ENCODE data around the gene MPO.

MPO gene

DNA sequence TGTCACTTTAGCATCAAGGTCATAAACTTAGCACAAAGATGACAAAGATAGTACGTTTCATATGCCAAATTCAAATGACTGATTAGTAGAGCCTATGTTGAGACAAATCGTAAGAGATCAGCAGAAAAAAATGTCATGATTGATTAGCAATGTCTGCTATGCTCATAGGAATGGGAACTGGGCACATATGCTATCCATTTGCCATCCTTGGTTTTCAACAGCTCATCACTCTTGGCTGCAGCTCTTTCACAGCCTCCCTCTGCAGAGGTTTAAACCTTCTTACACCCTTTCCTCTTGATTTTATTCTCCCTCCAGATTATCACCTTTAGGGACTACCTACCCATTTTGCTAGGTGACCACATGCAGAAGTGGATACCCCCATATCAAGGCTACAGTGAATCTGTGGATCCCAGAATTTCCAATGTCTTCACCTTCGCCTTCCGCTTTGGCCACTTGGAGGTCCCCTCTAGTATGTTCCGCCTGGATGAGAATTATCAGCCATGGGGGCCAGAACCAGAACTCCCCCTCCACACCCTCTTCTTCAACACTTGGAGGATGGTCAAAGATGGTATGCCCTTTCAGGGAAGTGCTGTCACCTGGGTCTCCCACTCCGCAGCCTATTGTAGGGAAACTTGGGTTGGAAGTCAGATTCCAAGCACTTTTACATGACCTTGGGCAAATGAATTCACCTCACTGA lies 16.2 kb downstream of the MPO start:
- no peak for DNase-seq (ENCODE audit: low spot score)

DNA sequence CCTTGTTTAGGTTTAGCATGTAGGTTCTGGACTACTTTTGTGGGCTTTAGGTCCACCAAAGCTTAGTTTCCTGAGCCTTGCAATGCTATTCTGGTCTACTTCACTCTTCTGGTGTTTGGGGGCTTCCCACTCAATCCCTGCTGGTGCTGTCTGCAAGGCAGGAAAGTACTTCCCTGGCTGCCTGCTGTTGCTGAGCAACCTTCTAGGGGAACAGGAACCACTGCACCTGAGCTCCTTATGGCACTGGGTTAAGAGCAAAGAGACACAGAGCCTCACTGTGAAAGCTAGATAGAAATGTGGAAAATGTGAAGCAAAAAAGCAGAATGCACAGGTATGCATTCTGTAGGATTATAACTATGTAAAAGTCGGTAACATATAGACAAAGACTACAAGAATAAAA lies 17.0 kb downstream of the MPO start:
- no peak for DNase-seq (ENCODE audit: low spot score)

DNA sequence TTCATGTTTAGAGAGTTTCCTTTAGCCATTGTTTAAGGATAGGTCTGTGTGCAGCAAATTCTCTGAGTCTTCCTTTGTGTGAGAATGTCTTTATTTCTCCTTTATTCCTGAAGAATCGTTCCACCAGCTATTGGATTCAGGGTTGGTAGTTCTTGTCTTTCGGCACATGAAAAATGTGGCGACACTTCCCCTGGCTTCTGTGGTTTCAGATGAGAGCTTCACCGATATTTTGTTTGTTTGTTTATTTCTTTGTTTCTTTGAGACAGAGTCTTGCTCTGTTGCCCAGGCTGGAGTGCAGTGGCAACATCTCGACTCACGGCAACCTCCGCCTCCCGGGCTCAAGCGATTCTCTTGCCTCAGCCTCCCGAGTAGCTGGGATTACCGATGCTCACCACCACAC lies 18.6 kb downstream of the MPO start:
- no peak for DNase-seq (ENCODE audit: low spot score)

DNA sequence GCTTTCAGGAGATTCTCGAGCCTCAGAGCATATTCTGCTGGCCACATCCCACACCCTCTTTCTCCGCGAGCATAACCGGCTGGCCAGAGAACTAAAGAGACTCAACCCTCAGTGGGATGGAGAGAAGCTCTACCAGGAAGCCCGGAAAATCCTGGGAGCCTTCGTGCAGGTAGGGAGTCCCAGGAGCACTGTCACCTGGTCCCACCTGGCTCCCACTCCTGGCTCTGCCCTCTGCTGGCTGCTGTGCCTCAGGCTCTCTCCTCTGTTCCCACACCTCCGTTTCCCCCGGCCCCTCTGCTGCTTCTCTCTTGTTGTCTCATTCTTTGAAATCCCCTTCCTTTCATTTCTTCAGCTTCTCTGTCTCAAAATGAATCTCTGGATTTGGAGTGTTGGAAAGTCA lies 25.9 kb downstream of the MPO start:
- DNase-seq (ENCODE audit: low spot score), result no peak

DNA sequence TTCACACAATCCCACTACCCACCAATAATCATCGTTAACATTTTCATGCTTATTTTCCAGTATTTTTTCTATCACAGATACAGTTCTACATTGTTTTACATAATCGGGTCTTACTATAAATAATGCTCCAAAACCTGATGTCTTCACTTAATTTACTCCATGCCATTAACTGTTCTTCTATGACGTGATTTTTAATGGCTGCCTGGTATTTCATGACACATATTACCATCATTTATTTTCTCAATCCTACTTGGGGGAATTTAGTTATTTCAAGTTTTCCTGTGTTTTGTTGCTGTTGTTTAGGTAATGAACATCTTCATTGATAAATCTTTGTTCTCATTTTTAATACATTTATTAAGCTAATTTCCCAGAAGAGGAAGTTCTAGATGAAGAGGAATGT lies 27.7 kb downstream of the MPO start:
- no peak for DNase-seq (ENCODE audit: low spot score)

DNA sequence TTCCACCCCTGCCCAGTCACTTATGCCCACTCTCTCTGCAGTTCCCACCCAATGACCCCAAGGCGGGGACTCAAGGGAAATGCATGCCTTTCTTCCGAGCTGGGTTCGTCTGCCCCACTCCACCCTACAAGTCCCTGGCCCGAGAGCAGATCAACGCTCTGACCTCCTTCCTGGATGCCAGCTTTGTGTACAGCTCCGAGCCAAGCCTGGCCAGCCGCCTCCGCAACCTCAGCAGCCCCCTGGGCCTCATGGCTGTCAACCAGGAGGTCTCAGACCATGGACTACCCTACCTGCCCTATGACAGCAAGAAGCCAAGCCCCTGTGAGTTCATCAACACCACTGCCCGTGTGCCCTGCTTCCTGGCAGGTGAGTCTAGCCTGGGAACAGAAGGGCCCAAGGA lies 28.6 kb downstream of the MPO start:
- no peak for DNase-seq (ENCODE audit: low spot score)

DNA sequence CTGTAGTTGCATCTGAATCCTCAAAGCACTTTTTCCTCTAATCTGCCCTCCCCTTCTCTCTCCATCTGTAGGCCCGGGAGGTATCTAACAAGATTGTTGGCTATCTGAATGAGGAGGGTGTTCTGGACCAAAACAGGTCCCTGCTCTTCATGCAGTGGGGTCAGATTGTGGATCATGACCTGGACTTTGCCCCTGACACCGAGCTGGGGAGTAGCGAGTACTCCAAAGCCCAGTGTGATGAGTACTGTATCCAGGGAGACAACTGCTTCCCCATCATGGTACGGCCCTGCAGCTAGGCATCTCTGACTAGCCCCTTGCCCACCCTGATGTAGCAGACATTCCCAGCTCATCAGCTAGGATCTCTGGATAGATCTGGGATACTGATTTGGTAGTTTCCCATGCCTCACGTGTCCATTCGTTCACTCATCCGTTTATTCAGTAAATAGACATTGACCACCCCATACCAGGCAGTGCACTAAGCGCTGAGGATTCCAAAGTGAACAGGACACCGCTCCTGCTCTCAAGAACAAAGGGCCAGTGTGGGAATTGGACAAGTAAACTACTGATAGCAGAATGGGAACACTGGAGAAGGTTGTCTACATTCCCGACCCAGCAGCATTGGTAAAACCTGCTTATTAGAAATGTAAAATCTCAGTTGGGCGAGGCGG lies 30.3 kb downstream of the MPO start:
- DNase-seq (ENCODE audit: low spot score), result no peak

DNA sequence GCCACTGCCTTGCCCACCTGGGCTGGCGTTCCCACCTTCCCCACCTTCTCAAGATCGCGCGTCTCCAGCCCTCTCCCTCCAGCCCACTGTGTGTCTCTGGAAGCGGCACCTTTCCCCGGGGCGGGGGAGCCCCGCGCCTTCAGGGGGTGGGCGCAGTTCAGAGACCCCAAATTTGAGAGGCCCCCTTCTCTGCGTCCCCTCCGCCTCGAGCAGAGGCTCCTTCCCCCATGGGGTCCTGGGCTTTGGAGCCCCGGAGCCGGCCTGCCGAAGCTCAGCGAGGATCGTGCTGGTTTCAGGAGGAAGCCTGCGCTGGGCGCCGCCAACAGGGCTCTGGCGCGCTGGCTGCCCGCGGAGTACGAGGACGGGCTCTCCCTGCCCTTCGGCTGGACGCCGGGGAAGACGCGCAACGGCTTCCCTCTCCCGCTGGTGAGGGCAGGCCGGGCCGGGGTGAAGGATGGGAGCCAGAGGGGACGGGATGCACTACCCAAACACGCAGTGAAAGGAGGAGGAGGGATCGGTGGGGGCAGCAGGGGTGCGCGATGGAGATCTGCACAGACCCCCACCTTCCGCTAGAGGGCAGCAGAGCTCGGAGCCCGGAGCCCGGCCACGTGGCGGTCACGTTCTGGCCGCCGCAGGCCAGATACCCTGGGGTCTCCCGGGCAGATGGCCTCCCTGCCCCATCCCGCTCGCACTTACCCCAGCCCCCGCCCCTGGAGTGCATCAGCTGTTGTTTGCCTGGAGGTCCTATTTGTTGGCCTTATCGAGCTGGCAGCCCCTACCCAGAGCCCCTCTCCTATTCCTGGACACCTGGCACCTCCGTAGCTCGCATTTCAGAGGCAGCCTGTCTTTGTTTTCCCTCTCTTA lies 31.2 kb downstream of the MPO start:
- DNase-seq (ENCODE audit: low spot score), result peak; percentile 46

DNA sequence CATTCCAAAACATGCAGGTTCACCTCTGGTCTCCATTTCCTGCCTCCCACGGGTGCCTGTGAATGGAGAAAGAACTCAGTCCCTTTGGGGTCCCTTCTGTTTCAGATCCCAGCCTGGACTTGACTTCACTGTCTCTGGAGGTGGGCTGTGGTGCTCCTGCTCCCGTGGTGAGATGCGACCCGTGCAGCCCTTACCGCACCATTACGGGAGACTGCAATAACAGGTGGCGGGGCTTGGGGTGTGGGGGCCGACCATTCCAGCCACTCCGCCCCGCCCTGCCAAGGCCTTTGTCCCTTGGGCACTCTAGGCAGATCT lies 31.8 kb downstream of the MPO start:
- DNase-seq (ENCODE audit: low spot score), result no peak

DNA sequence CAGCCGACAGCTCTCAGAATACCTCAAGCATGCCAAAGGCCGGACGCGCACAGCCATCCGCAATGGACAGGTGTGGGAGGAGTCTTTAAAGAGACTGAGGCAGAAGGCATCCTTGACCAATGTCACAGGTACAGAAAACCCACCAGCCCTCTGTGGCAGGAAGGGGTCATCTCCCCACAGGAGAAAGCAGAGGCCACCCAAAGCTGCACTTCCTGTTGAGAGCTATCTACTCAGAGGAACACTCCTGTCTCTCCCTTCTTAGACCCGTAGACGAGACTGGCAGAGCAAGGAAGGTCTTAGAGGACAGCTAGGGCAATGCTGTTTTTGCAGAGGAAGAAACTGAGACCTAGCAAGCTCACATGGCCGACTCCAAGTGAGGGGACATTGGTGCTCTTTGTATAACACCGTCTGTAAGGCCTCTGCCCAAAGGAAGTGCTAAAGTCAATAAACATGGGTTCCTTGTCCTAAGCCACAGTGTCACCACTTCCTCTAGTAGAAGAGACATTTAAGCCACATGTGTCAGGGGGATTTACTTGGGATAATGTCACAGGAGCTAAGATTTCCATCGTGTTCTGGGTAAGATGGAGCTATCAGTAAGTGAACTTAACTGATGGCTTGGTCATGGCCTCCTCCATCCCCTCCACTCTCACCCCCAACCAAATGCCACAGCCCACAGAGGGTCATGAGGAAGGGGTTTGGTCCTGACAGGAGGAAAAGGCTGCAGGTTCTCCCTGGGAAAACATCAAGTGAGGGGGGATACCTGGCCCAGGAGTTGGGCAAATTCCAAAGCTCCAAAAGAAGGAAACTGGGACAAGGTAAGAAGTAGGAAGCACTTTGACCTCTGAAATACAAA lies 33.0 kb downstream of the MPO start:
- DNase-seq (ENCODE audit: low spot score), result no peak

DNA sequence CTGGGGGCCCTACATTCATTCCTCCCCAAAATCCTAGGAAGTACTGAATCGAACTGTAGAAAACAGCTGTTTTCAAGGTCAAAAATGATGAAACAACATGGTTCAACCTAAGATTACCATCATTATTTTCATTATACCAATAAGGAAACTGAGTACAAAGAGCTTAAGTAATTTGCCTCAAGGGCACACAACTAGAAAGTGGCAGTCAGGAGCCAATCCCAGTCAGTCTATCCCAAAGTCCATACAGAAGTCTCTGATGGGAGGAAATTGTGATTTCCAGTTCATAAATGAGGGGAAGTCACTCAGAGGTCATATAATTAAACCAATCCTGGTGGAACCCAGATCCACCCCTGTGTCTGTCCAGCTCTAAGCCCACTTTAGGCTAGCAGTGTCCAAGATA lies 34.0 kb downstream of the MPO start:
- no peak for DNase-seq (ENCODE audit: low spot score)

DNA sequence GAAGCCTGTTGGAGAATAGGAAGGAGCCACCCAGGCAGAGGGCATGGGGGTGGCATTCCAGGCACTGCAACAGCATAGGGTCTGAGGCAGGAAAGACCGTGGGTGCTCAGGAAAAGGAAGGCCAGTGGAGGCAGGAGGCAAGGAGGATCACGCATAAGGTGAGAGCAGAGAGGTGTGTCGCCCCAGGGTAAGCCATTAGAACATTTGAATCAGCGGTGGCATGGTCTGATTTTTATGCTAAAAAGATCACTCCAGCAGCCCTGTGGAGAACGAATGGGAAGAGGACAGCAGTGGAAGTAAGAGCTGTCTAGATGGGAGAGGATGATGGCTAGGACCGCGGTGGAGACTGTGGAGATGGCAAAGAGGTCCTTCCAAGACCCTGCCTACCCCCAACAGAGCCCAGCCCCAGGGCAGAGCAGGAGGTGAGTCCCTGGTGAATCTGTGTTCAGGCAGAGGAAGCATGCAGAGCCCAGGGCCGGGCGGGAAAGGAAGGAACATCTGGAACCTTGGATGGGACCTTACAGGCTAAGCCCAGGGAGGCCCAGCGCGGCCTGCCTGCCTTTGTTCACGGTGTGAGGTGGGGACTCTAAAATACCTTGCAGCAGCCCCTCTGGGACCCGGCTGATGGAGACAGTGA lies 34.5 kb downstream of the MPO start:
- no peak for DNase-seq (ENCODE audit: low spot score)

DNA sequence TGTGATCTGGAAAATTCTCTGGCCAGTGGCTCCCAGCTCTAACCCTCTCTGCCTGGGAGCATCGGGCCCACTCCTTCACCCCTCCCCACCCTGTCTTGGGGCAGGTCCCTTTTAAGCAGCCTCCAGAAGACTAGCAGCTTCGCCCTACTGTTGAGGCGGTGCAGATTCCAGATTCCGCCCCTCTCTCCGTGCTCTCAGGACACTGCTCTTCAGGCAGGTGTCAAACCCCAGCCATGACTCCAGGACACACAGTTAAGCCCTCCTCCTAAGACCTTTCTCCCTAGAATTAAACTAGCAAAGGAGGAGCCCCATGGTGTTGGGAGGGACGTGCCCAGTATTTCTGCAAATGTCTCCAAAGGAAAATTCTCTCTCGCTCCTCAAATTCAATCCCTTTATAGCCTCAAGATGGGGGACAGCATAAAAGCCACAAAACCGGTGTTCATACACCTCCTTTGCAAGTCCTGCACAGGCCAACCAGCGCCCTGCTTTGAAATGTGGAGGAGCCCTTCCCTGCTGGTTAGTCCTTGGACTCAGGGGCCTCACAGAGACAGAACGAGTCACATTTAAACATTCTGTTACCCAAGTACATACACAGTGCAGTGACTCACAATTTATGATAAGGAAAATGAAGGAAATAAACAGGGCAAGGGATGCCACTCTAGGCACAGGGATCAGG lies 35.2 kb downstream of the MPO start:
- no peak for DNase-seq (ENCODE audit: low spot score)

DNA sequence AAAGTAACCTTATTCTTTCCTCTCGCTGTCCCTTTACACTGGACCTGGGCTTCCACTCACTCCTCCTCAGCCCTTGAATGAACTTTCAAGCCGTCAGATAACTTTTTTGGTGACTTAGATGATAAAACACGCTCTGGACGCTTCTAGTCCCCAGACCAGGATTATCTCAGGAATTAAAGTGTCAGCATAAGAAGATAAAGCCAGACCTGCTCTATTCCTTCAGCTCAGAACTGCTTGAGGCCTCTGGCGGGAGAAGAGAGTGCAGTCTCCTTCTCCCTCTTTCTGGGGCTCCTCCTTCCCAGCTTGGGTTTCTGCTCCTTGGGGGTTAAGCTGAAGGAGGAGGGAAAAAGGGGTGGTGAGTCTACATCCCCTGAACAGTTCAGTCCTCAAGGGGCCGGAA lies 35.8 kb downstream of the MPO start:
- no peak for DNase-seq (ENCODE audit: low spot score)

DNA sequence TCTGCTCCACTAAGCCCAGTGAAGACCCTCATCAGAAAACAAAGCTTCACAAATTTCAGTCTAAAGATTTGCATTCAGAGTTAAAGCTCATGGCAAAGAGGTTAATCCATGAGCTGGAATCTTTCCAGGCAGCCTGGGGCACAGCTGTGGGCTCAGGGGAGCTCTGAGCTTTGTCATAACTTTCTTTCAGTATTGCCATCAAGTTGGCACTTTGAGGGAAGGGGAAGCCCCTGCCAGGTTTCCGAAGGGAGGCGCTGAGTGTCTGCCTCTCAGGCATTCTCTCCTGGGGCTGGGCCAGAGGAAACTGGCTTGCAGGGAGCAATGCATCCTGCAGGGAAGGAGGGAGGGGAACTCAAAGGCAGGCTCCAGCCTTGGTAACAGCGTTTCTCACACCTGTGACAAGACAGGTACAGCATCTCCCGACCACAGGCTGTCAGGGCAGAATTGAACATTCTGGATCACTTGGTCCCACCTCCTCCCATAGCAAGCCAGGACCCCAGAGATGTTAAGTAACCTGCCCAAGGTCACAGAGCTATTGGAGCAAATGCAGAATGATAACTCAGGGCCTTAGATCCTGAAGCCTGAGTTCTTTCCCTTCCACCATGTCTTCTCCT lies 38.5 kb downstream of the MPO start:
- no peak for DNase-seq (ENCODE audit: low spot score)

DNA sequence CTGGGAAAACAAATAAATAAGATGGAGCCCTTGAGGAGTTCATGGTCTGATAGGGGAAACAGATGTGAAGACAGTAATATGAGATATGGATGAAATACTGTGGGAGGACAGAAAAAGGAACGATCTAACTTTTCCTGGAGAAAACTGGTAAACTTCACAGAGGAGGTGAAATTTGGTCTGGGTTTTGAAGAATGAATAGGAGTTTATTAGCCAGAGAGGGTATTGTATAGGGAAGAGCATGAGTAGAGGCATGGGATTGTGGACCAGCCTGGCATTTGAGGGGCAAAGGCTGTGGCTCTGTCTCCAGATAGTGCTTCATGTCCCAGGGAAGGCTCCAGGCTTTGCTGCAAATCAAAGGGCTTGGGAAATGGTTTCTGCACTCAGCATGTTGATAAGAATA lies 40.7 kb downstream of the MPO start:
- no peak for DNase-seq (ENCODE audit: low spot score)

DNA sequence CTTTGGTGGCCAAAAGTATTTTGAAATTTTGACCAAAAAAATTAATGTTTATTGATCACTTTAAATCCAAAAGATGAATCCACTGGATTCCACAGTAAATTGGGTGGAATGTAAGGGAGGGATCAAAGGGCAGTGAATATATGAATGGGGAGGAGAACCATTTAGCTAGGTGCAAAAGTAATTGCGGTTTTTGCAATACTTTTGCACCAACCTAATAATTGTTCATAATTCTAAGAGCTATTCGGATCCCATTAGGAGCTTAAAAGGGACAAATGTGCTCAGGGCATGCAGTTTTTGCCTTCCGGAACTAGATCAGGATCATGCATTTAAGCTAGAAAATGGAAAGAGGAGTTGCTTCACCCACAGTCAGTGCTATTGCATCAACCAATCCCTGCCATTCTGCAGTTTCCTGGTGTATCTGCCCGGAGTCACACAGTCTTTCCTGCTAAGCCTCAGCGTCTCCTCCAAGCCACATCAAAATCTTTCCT lies 42.5 kb downstream of the MPO start, which contains the start of gene LPO:
Gene LPO, plus strand, starts transcription at position 438 of the 488 bp plus-strand sequence. CDS start 4,396 bp downstream, outside the sequence.
- no peak for DNase-seq (ENCODE audit: low spot score)

DNA sequence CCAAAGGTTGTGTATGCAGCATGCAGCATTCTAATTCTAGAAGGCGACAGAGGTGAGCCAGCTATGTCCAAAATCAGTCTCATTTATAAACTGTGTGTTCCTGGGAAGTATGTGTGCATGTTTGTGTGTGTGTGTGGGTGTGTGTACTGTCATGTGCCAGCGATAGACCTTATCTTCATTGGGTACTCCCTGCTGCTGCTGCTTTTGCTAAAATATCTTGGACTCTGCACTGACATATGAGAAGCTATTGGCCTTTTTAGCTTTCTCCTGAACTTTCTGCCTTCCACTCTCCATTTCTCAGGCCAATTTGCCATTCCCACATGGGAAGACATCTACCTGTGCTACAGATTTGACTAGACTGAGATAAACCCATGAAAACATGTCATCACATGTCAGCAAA lies 44.3 kb downstream of the MPO start:
- no peak for DNase-seq (ENCODE audit: low spot score)

DNA sequence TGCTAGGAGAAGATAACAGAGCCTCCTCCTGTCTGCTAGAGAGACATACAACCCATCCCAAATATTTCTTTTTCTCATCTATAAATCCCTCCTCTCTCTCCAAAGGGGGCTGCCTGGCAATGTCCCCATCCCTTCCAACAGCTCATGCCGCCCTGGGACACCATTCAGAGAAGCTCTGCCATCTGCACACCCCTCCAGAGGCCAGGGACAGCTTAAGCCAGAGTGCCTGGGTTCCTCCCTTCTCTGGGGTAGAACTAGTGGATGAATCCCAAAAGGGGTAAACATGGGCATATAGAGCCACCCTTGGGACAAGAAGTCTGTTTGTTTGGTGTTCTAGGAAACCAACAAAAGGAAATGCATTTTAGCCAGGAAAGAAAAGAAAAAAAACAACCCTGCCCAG lies 44.9 kb downstream of the MPO start:
- no peak for DNase-seq (ENCODE audit: low spot score)

DNA sequence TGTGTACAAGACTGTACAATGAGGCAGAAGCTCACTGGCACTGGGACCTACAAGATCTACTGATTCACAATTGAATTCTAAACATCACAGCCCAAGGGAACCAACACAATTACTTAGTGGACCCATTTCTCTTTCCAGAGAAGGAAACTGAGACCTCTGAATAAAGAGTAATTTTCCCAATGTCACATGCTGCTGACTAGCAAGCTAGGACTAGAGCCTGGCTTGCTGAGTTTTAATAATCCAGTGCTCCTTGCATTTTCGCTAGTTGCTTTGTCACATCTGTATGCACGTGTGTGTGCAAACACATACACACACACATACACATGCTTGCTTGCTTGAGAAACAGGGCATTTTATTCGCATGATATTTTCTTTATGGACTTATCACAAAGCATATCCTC lies 46.2 kb downstream of the MPO start:
- no peak for DNase-seq (ENCODE audit: low spot score)

DNA sequence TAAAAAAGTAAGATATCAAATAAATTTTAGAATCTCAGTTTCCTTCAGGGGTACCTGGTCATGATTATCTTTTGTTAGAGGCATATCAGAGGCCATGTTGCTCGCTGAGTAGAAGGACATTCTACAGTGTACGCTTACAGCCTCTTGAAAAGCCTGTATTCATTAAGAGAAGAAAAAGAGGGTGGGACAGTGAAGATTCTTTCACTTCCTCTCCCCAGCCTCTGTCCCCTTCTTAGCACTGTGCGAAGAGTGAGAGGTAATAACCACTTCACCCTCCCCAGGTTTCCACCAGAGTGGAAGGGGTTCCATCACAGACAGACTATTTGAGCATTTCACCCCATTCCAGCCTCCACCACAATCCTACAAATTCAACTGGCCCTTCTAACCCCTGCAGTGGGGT lies 47.2 kb downstream of the MPO start:
- DNase-seq (ENCODE audit: low spot score), result no peak
